Measurements from ENCODE around the gene SPG7.
"Not testable (repeated sequence)": the region's sequence is repeated elsewhere in the genome, so short reads cannot be mapped to it uniquely, and the experiment has no call there.

SPG7 gene

DNA sequence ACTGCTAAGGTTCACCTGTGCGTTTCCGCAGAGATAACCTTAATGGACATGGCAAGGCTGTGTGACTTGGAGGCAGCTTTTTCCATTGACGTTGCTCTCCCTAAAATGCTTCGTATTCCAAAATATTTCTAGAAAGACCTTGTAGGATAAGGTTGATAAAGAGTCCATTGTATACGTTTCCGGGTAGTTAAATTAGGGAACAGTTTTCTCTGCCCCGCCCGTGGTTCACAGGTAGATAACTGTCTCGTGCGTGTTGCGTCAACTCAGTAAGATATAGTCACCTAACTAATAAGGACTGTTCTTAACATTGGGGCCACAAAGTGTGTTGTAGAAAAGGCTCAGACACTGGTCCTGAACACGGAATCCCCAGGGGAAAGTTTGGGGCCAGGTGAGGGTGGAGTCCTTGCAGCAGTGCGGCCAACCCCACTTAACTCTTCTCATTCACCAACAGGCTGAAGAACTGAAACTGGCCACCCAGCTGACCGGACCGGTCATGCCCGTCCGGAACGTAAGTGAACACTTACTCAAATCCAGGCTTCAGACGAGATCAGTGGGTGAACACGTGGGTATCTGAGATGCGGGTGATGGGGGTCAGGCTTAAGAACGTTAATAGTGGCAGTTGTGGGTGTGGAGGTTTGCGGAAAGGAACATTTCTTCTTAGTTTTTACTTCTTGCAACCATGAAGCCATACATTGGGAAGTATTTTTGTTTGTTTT, 53.8 kb downstream of the SPG7 start:
- Mint-ChIP-seq H3K9me3 (no peaks in the 10 kb centered on the region), H3K4me3 (peak overlapping the region; percentile 91), H3K27ac (peak overlapping the region; percentile 99), H3K27me3 (no peaks in the 10 kb centered on the region), H3K36me3 (ENCODE audit: low read depth) (peaks cover 46% of the 10 kb centered on the region), H3K4me1 (ENCODE audit: low read depth) (peaks cover 72% of the 10 kb centered on the region)
- intact Hi-C loops (cut with micrococcal nuclease) = loop anchor here (10.0 kb wide), 1 partner anchor 67 kb away; the partner anchor contains the start of gene ANKRD11

DNA sequence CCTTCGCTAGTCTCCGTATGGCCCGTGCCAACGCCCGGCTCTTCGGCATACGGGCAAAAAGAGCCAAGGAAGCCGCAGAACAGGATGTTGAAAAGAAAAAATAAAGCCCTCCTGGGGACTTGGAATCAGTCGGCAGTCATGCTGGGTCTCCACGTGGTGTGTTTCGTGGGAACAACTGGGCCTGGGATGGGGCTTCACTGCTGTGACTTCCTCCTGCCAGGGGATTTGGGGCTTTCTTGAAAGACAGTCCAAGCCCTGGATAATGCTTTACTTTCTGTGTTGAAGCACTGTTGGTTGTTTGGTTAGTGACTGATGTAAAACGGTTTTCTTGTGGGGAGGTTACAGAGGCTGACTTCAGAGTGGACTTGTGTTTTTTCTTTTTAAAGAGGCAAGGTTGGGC, 54.7 kb downstream of the SPG7 start:
- Mint-ChIP-seq H3K4me1 (ENCODE audit: low read depth) (peaks cover 65% of the 10 kb centered on the region), H3K4me3 (no peak overlapping the region), H3K27me3 (no peaks in the 10 kb centered on the region), H3K27ac (no peak overlapping the region), H3K36me3 (ENCODE audit: low read depth) (peaks cover 49% of the 10 kb centered on the region), H3K9me3 (no peaks in the 10 kb centered on the region)
- intact Hi-C loops (cut with micrococcal nuclease) = loop anchor here (10.0 kb wide), 1 partner anchor 68 kb away; the partner anchor contains the start of gene ANKRD11

DNA sequence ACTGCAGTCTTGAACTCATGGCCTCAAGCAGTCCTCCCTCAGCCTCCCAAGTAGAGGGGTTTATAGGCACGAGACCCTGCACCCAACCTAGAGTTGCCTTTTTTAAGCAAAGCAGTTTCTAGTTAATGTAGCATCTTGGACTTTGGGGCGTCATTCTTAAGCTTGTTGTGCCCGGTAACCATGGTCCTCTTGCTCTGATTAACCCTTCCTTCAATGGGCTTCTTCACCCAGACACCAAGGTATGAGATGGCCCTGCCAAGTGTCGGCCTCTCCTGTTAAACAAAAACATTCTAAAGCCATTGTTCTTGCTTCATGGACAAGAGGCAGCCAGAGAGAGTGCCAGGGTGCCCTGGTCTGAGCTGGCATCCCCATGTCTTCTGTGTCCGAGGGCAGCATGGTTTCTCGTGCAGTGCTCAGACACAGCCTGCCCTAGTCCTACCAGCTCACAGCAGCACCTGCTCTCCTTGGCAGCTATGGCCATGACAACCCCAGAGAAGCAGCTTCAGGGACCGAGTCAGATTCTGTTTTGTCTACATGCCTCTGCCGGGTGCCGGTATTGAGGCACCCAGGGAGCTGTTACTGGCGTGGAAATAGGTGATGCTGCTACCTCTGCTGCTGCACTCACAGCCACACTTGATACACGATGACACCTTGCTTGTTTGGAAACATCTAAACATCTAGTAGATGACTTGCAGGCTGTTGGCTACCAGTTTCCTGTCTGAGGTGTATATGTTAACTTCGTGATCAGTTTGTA, 55.6 kb downstream of the SPG7 start:
- no peak overlapping the region for H3K4me3 Mint-ChIP-seq

DNA sequence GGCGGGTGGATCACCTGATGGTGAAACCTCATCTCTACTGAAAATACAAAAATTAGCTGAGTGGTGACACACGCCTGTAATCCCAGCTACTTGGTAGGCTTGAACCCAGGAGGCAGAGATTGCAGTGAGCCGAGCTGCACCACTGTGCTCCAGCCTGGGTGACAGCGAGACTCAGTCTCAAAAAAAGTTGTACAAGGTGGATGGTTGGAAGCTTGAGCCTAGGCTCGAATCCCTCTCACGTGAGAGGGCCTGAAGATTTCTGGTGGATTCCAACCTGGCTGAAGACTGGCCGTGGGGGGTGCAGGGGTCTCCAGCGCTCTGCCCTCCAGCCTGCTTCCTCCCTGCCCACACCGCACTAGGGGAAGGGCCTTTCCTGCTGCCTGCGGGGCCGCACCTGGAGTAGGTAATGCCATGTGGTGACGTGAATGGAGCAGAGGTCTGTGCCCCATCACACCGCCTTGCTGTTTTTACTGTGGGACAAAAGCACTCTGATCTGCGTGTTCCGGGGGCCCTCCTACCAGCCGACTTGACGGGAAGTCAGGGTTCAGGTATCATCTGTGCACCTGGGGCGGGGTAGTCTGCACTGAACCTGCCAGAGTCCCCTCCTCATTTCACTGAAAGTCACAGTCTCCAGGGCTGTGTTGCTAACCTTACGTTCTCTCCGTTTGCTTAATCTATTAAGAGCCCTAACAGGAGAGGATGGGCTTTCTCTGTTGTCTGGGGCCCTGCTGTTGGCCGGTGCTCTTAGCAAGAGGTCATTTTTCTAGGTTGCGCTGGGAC, 56.5 kb downstream of the SPG7 start:
- intact Hi-C loops (cut with micrococcal nuclease) = loop anchor here (10.0 kb wide), 1 partner anchor 70 kb away; the partner anchor contains the start of gene ANKRD11
- Mint-ChIP-seq H3K9me3 (no peaks in the 10 kb centered on the region), H3K36me3 (ENCODE audit: low read depth) (peaks cover 49% of the 10 kb centered on the region), H3K4me1 (ENCODE audit: low read depth) (peaks cover 54% of the 10 kb centered on the region), H3K27ac (peak overlapping the region; percentile 6), H3K4me3 (no peak overlapping the region), H3K27me3 (peaks cover 2% of the 10 kb centered on the region)

More for the DNA sequence above, 55.6 kb downstream of the SPG7 start:
- intact Hi-C loops (cut with micrococcal nuclease) = loop anchor here (10.0 kb wide), 1 partner anchor 69 kb away; the partner anchor contains the start of gene ANKRD11
- Mint-ChIP-seq H3K36me3 (ENCODE audit: low read depth) (peaks cover 49% of the 10 kb centered on the region), H3K27me3 (peaks cover under 1% of the 10 kb centered on the region), H3K9me3 (no peaks in the 10 kb centered on the region), H3K4me1 (ENCODE audit: low read depth) (peaks cover 63% of the 10 kb centered on the region), H3K27ac (no peak overlapping the region)

DNA sequence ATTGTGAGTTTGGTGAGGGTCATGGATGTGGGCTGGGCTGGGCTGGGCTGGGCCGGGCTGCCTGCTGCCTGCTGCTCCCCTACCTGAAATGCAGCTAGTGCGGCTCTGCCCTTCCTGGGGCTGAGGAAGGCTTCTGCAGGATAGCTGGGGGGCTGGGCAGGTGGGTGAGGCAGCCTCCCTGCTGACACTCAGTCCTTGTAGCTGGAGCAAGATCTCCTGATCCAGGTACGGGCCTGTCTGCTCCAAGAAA, 57.0 kb downstream of the SPG7 start:
- Mint-ChIP-seq H3K4me3 (peak overlapping the region; percentile 57), H3K27ac (peak overlapping the region; percentile 6)

DNA sequence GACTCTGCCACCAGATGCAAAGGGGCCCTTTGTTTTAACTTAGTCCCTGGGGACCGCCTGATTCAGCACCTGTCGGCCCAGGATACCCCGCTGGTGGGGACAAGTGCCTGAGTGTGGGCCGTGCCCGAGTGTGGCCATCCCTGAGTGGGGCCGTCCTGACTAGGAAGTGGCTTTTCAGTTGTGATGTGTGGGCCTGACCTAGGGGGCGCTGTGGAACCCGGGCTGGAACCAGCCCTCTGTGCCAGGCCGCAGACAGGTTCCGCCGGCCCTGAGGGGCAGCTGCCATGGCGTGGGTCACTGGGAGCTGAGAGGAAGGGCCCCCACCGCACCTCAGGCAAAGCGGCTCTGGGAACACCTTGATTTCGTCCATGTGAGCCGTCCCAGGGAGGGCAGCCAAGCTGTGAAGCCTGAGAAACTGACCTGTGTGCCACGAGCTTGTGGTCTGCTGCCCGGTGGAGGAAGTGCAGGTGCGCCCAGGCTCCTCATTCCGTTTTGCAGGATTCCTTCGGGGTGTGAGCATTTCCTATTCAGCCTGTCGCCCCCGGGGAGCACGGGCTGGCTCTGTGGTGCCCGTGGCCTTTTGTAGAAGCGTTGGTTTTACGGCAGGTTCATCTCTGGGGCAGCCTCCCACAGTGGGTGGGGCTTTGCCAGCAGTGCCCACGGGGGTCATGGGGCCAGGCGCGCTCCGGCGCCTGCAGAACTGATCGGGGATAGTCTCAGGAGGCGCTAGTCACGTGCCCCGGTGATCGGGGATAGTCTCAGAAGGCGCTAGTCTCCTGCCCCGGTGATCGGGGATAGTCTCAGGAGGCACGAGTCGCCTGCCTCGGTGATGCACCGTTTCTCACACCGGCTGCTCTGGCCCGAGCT, 57.5 kb downstream of the SPG7 start:
- intact Hi-C loops (cut with micrococcal nuclease) = loop anchor here (10.0 kb wide), 1 partner anchor 71 kb away; the partner anchor contains the start of gene ANKRD11
- no peaks in the 10 kb centered on the region for H3K9me3 Mint-ChIP-seq
- peak overlapping the region; percentile 6 for H3K27ac Mint-ChIP-seq
- peaks cover 51% of the 10 kb centered on the region for H3K4me1 Mint-ChIP-seq (ENCODE audit: low read depth)
- peaks cover 49% of the 10 kb centered on the region for H3K36me3 Mint-ChIP-seq (ENCODE audit: low read depth)
- H3K27me3 Mint-ChIP-seq = peaks cover 9% of the 10 kb centered on the region
- H3K4me3 Mint-ChIP-seq = peak overlapping the region; percentile 57

More for the DNA sequence above, 57.0 kb downstream of the SPG7 start:
- no peaks in the 10 kb centered on the region for H3K9me3 Mint-ChIP-seq
- intact Hi-C loops (cut with micrococcal nuclease) = loop anchor here (10.0 kb wide), 1 partner anchor 70 kb away; the partner anchor contains the start of gene ANKRD11
- H3K36me3 Mint-ChIP-seq (ENCODE audit: low read depth) = peaks cover 49% of the 10 kb centered on the region
- peaks cover 51% of the 10 kb centered on the region for H3K4me1 Mint-ChIP-seq (ENCODE audit: low read depth)
- peaks cover 5% of the 10 kb centered on the region for H3K27me3 Mint-ChIP-seq

DNA sequence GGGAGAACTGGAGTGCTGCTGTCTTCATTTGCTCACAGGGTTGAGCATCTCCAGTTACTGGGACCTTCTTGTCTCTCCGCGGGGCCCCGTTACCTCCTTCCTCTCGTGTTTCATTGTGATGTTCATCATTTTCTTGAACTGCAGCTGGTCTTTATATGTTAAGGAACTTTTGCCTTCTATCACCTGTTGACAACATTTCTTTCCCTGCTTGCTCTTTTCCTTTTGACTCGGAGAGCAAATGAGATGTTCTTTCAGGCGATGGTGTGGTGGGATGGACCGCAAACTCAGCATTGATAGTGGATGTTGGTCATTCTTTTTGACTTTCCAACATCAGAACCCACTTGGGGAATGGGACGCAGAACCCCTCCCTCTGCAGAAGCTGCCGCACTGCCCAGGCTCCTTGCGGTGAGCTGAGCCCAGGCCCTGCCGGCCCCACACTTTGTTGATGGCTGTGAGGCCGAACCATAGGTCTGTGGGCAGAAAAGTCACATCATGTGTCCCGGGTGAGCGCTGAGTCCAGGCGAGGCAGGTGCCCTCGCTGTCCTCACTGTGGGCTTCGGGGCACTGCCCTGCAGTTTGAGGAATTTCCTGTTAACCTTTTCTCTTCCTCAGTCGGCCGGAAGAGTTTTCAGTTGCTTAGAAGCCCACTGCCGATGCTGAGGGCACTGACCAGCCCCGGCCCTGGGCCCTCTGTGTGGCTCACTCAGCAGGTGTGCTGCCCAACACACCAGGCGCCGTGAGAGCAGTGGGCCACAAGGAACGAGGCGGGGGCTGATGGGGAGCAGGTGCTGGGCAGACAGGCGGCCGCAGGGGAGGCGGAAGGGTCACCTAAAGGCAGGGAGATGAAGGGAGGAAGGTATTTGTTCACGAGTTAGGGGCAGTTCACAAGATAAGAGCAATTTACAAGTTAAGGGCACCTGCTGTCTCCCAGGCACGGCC, 59.7 kb downstream of the SPG7 start:
- H3K9me3 Mint-ChIP-seq = no peaks in the 10 kb centered on the region
- no peak overlapping the region for H3K27ac Mint-ChIP-seq
- H3K4me1 Mint-ChIP-seq (ENCODE audit: low read depth) = peaks cover 44% of the 10 kb centered on the region
- H3K4me3 Mint-ChIP-seq = no peak overlapping the region
- H3K27me3 Mint-ChIP-seq = peaks cover 26% of the 10 kb centered on the region
- intact Hi-C loops (cut with micrococcal nuclease) = loop anchor here (10.0 kb wide), 1 partner anchor 73 kb away; the partner anchor contains the start of gene ANKRD11
- H3K36me3 Mint-ChIP-seq (ENCODE audit: low read depth) = peaks cover 30% of the 10 kb centered on the region

DNA sequence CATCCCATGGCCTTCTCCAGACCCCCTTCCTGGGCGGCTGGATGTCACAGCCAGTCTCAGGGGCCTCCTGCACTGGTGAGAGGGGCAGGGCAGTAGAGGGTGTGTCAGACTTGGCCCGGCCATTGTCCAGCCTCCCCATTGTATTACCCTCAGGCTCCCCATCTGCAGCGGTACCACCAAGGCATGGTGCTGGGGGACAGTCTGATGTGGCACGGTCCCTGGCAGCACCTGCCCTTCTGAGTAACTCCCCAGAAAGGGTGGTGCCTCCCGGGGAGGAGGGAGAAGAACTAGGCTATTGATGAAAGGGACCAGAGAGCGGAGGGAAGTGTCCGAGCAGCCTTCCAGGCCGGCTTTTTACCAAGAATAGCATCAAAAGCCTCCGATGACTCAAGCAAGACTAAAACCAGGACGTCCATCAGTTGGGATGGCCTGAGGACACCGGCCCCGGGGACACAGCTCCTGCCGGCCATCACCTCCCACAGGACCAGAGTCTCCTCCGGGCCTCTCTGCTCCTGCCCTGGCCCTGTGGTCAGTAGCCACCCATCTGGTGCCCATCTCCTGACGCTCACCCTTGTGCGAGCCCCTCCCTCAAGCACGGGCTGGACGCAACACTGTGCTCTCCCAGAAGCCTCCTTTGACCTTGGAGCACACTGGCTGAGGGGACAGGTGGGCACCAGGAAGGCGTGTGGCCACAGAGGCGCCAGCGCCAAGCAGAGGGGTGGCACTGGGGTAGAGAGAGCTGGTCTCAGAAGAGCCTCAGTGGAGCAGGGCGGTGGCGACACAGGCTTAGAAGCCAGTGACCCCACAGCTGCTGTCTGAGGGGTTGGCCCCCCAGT, 61.5 kb downstream of the SPG7 start:
- Mint-ChIP-seq H3K9me3 (no peaks in the 10 kb centered on the region), H3K4me1 (ENCODE audit: low read depth) (peaks cover 26% of the 10 kb centered on the region), H3K4me3 (no peak overlapping the region), H3K27ac (peak overlapping the region; percentile 38), H3K36me3 (ENCODE audit: low read depth) (peaks cover 12% of the 10 kb centered on the region), H3K27me3 (peaks cover 42% of the 10 kb centered on the region)
- intact Hi-C loops (cut with micrococcal nuclease) = loop anchor here (10.0 kb wide), 1 partner anchor 75 kb away; the partner anchor contains the start of gene ANKRD11

DNA sequence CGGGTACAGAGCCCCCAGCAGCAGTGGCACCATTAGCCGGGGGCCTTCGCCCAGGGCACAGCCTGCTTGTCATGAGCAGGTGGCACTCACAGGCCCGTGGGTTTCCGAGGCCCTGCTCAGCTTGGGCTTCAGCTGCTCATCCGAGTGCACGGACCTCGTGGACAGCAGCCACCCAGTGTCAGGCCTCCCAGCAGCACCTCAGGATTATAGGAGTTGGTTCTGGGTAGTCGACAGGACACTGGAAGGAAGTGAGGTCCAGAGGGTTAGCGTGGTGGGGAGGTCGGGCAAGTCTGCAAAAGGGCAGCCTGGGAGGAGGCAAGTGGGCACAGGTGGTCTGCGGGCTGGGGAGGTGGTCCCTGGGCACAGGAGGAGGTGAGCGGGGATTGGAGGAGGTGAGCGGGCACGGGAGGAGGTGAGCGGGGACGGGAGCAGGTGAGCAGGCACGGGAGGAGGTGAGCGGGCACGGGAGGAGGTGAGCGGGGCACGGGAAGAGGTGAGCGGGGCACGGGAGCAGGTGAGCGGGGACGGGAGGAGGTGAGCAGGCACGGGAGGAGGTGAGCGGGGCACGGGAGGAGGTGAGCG, 62.2 kb downstream of the SPG7 start:
- no peak overlapping the region for H3K4me3 Mint-ChIP-seq

DNA sequence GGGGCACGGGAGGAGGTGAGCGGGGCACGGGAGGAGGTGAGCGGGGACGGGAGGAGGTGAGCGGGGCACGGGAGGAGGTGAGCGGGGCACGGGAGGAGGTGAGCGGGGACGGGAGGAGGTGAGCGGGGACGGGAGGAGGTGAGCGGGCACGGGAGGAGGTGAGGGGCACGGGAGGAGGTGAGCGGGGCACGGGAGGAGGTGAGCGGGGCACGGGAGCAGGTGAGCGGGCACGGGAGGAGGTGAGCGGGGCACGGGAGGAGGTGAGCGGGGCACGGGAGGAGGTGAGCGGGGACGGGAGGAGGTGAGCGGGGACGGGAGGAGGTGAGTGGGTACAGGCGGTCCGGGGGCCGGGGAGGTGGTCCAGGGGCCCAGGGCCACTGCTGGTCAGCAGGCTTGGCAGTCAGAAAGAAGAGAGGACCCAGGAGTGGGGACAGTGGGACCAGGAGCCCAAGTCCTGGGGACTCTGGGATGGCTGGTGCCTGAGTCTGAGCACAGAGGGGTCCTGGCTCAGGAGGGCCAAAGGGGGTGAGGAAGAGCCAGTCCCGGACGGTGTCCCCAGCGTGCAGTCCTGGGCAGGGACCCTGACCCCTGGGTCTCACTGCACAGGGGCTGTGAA, 62.9 kb downstream of the SPG7 start:
- H3K4me3 Mint-ChIP-seq; H3K36me3 Mint-ChIP-seq (ENCODE audit: low read depth); H3K9me3 Mint-ChIP-seq; intact Hi-C loops (cut with micrococcal nuclease); H3K27ac Mint-ChIP-seq: not testable (repeated sequence)
- Mint-ChIP-seq H3K4me1 (ENCODE audit: low read depth) (peaks cover 12% of the 10 kb centered on the region), H3K27me3 (peaks cover 51% of the 10 kb centered on the region)

More for the DNA sequence above, 62.2 kb downstream of the SPG7 start:
- Mint-ChIP-seq H3K27ac (peak overlapping the region; percentile 38), H3K4me1 (ENCODE audit: low read depth) (peaks cover 19% of the 10 kb centered on the region), H3K27me3 (peaks cover 48% of the 10 kb centered on the region), H3K9me3 (no peaks in the 10 kb centered on the region), H3K36me3 (ENCODE audit: low read depth) (peaks cover 6% of the 10 kb centered on the region)
- intact Hi-C loops (cut with micrococcal nuclease) = no loop called here

DNA sequence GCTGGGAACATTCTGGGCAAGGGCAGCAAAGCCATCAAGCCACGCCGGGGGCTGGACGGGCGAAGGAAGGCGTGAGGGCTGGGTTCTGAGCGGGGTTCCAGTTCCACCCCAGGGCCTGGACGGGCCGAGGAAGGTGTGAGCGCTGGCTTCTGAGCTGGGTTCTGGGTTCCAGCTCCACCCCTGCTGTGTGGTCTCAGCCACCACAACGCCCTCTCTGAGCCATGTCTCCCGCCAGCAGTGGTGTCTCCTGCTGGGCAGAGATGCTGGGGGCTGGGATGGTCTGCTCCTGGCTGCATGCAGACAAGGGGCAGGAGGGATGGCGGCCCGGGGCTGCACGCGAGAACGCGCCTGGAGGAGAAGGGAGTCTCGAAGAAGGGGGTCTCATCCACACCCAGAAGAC, 63.4 kb downstream of the SPG7 start:
- Mint-ChIP-seq H3K27me3 (peaks cover 53% of the 10 kb centered on the region), H3K4me1 (ENCODE audit: low read depth) (peaks cover 10% of the 10 kb centered on the region), H3K27ac (no peak overlapping the region)

More for the DNA sequence above, 63.4 kb downstream of the SPG7 start:
- Mint-ChIP-seq H3K9me3 (no peaks in the 10 kb centered on the region), H3K36me3 (ENCODE audit: low read depth) (peaks cover 6% of the 10 kb centered on the region), H3K4me3 (no peak overlapping the region)
- intact Hi-C loops (cut with micrococcal nuclease) = no loop called here
